Activated CD4-positive, alpha-beta T cell treated with anti-CD3 and anti-CD28 coated beads for 24 hours (primary cell): ENCODE measurements around the gene TPRG1L.
"Not testable (repeated sequence)": the region's sequence is repeated elsewhere in the genome, so short reads cannot be mapped to it uniquely, and the experiment has no call there.

Experiments
- DNase-seq, 2 donors: peaks; one replicate each; pipeline ENCODE4 v3.0.0-alpha.2; 2020; ENCODE audit warnings: low read depth in 2 of 2

The TPRG1L gene

DNA sequence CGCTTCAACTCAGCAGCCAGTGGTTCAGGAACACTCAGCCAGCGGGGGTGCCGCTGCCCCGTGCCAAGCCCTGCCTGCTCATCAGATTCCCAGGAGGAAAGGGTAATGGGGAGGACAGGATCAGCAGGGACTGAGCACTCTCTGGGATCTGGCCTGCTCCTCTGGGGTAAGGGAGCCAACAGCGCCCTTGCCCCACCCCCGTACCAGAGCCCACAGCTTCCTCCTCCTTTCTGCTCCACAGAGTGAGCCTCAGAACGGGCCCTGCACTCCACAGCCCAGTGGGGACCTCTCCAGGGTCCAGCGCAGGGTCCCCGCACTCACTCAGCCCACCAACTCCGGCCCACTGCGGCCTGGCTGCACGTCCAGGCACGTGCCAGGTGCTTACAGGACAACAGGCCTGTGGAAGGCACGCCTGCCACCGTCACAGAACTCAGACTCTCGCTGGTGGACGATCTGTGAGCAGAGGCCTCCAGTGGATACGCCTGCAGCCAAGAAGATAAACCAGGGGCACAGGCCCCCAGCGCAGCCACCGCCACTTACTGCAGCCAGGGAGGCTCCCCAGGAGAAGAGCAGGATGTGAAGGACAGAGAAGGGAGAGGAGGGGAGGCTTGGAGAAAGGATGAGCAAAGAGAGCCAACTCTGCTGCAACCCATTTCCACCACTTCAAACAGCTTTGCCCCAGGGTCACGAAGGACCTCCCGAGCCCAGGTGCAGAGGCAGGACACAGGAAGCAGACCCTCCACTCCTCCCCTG, 15.6 kb upstream of the TPRG1L start:
- no peak for DNase-seq

- DNase-seq: no peak
These were observed 14.9 kb upstream of the TPRG1L start for GRCh38 chr1:3609769-3610526.

- no peak for DNase-seq
These were observed 14.2 kb upstream of the TPRG1L start for GRCh38 chr1:3610527-3611169.

DNA sequence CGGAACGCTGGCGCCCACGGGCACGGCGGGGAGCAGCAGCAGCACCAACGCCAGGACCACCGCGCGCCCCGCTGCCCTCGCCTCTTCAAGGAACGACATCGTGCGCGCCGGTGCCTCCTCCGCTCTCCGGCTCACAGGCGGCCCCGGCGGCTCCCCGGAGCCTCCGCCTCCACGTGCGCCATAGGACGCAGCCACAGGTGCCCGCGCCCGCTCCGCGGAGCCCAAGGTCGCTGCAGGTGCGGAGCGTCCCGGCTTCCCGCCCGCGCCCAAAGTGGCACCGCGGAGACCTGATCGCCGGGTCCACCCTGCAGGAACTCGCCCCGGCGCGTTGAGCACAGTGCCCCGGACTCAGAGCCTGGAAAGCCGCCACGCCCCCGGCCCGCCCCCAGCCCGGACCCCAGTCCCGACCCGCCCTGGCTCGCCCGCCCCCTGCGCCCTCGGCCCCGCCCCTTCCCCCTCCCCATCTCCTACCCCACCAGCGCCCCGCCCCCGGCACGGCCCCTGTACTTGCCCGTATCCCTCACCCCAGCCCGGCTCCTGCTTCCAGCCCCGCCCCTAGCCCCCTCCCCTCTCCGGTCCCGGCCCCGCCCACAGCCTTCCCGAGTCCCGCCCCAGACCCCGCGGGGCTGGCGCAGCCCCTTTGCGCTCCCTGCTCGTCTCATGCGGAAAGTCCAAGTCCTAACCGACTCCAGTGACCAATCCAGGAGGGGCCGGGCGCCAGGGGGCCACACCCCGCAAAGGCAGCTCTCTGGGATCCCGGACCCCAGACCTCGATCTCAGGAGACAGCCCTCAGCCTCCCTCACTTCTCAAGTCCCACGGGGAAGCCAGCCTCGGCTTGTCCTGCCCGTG, 13.4 kb upstream of the TPRG1L start, which contains the start of gene MEGF6:
Gene MEGF6 (minus strand): TSS at position 339 of the 850 bp plus-strand sequence. CDS start 240 bp downstream, at position 99.
- peak; percentile 58 to 62 for DNase-seq

DNA sequence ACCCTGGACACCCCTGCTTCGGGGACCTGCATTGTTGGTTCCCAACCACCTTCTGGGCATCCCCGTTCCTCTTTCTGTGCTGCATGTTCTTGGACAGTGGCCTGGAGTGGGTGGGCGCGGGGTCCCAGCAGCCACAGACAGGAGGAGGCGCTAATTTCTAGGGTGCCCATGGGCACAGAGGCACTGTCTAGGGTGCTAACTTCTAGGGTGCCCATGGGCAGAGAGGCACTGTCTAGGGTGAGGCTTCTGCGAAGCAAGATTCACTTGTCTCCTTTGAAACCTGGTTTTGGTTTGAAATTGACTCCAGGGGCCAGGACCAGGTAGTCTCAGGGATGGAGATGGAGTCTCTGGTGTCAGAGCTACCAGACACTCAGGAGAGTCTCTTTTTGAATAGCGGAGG, 12.7 kb upstream of the TPRG1L start:
- DNase-seq: no peak

DNA sequence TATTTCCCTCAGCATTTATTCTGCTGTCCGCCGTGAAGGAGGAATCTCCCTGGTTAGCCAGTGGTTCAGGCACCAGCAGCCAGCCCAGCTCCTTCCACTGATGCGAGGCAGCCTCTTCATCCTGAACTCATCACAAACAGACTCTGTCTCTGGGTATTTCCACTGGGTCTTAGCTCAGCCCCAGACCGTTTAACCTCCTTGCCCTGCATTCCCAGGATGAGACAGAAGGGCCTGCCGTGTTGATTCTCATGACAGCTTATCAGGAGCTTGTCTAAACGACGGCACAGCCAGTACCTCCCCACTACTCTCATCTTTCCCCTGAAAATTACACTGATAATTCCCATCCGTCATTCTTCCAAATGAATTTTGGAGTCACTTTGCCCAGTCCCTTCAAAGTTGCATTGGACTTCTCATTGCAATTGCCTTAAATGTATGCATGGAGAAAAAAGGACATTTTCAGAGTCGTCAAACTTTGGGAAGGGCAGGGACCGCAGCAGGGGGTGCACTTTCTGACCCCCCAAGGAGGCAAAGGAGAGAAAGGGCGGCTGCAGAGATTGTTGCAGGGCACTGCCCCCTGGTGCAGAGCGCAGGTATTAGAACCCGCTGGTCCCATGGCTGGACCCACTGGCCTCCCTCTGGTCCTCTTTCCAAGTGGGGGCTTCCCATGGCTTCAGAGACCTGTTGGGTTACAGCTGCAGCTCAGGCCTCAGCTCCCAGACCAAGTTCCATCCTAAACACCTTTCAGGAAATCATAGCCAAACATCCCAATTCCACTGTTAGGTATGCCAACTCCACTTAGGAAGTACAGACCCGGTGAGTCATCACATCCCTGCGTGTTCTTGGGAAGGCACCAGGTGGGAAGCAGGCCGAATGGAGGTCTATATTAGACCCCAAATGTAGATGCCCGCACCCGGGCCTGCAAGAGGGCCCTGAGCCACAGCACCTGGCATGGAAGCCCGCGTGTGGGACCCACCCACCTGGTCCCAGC, 9.8 kb upstream of the TPRG1L start:
- no peak for DNase-seq

- no peak for DNase-seq
These were observed 8.0 kb upstream of the TPRG1L start for GRCh38 chr1:3616861-3617260.

- no peak for DNase-seq
These were observed 6.9 kb upstream of the TPRG1L start for GRCh38 chr1:3617806-3618345.

DNA sequence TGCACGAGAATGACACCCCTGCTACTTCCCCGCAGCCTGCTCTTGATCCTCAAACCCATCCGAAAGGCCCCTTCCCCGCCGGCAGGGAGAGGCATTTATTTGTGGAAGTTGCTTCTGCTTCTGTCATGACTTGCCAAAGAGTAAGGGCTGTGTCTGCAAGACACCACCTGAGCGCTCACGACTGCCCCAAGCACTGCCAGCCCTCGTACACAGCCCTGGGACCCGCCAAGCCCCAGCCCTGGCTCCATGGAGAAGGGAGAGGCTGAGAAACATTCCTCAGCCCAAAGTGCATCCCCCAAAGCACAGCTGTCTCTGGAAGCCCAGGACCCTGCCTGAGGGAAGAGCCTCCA, 6.3 kb upstream of the TPRG1L start:
- DNase-seq: no peak

GRCh38 chr1:3618881-3619671, 5.7 kb upstream of the TPRG1L start:
- DNase-seq: peak; percentile 49 to 75

GRCh38 chr1:3620708-3621107, 4.1 kb upstream of the TPRG1L start:
- no peak for DNase-seq

DNA sequence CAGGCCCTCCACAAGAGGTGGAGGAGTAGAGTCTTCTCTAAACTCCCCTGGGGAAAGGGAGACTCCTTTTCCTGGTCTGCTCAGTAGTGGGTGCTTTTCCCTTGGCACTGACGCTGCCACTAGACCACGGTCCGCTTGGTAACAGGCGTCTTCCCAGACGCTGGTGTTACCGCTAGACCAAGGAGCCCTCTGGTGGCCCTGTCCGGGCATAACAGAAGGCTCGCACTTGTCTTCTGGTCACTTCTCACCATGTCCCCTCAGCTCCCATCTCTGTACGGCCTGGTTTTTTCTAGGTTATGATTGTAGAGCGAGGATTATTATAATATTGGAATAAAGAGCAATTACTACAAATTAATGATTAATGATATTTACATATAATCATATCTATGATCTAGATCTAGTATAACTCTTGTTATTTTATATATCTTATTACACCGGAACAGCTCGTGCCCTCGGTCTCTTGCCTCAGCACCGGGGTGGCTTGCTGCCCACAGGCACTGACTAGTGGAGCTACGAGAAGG, 3.6 kb upstream of the TPRG1L start:
- not testable (repeated sequence) for DNase-seq

DNA sequence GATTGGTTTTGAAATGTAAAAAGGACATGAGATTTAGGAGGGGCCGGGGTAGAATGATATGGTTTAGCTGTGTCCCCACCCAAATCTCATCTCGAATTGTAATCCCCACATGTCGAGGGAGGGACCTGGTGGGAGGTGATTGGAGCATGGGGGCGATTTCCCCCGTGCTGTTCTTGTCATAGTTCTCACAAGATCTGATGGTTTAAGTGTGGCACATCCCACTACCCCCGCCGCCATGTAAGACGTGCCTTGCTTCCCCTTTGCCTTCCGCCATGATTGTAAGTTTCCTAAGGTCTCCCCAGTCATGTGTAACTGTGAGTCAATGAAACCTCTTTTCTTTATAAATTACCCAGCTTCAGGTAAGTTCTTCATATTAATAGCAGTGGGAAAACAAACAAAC, 2.7 kb upstream of the TPRG1L start:
- not testable (repeated sequence) for DNase-seq

DNA sequence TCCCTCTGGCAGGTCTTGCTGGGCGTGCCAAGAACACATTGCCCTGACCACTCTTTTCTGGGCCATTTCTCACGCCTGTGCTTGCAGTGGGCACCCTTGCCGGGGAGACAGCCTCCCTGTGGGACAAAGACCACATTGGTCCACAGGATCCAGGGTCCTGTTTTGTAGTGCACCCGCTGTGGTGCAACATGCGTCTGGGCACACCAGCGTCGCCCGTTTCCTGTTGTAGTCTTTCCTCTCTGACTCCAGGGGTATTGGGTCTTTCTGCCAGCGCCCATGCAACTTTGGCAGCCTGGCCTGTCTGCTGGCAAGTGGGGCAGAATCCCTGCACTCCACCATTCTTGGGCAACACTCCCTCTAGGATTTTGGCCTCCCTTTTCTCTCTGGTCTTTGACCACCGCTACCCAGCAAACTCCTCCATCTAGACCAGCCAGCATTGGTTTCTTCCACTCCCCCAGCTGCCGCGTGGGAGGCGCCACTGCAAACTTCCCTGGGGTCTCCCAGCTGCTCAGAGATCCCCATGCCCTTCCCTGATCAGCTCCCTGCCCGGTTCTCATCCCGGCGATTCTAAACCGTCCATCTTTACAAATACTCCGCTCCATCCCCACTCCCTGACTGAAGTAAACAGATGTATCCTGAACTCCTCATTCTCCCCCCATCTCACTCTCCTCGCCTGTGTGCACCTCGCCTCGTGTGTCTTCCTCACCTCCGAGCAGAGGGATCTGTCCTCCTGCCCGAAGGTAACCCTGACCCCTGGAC, 1.2 kb upstream of the TPRG1L start:
- no peak for DNase-seq

DNA sequence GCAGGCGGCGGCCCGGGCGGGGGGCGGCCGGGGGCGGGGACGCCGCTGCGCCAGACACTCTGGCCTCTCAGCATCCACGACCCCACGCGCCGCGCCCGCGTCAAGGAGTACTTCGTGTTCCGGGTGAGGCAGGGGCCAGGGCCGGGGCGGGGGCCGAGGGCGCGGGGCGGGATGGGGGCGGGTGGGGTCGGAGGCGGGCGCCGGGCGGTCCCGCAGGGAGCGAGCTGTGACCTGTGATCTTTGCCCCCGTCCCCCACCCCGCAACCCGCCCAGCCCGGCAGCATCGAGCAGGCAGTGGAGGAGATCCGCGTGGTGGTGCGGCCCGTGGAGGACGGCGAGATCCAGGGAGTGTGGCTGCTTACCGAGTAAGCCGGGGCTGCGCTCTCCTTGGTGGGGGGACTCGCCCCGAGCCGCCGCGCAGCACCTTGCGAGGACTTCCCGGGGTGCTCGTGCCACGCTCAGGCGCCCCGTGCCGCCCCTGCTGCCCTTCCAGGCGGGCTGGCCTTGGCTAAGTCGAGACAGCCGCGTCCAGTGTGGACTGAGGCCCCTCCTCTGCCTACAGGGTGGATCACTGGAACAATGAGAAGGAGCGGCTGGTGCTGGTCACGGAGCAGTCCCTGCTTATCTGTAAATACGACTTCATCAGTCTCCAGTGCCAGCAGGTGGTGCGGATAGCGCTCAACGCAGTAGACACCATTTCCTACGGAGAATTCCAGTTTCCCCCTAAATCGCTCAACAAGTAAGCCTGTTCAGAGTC, 514 bp downstream of the TPRG1L start:
- no peak for DNase-seq

GRCh38 chr1:3626025-3626424, 1.2 kb downstream of the TPRG1L start:
- no peak for DNase-seq

GRCh38 chr1:3627515-3628253, 2.9 kb downstream of the TPRG1L start:
- no peak for DNase-seq
